ENCODE measurements around the gene NRROS.

The NRROS gene

DNA sequence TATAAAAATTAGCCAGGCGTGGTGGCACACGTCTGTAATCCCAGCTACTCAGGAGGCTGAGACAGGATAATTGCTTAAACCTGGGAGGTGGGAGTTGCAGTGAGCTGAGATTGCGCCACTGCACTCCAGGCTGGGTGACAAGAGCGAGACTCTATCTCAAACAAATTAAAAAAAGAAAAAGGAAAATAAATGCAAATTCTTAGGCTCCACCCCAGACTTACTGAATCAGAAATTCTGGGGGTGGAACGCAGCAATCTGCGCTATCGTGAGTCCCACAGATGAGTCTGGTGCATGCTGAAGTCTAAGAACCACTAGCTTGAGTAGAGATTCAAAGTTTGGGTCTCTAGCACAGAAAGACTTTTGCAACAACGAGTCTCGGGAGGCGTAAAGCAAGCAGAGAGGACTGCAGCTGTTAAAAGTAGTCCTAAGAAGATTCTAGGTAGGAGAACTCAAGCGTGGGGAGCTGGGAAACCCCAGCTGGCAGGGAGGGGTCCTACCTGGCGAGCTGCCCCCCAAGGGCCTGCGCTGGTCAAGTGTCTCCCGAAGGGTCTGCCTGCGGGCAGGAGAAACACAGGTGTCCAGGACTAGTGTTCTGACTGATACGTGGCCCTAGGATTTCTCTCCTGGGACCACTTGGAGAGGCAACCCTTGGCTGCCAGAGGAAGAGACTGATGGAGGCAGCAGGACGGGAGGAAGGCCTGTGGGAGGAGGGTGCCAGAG lies 50.6 kb downstream of the NRROS start:
- no peak for DNase-seq

DNA sequence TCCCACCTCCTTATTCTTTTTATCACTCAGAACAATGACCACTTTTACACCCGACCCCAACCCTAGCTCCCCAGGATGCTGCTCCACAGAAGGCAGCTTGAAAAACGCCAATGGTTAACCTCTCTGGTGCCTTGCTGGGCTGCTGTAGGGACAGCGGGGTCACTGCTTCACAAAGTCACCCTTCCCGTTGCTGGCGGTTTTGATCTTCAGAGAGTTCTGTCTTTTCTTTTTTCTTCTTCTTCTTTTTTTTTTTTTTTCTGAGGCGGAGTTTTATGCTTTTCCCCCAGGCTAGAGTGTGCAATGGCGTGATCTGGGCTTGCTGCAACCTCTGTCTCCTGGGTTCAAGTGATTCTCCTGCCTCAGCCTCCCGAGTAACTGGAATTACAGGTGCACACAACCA lies 51.9 kb downstream of the NRROS start:
- no peak for DNase-seq

DNA sequence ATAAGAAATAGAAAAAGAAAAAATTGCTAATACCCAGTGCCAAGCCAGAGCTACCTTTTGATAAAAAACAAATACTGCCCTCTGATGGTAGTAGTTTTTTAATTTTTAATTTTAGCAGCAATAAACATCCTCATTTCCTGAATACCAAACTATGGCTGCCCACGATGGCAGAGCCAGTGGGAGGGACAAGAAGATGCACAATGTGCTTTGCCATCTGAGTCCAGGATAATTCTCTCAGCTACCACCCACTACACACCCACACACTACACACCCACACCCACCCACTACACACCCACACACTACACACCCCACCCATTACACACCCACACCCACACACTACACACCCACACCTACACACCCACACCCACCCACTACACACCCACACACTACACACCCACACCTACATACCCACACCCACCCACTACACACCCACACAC lies 54.7 kb downstream of the NRROS start:
- peak; percentile 41 for DNase-seq

DNA sequence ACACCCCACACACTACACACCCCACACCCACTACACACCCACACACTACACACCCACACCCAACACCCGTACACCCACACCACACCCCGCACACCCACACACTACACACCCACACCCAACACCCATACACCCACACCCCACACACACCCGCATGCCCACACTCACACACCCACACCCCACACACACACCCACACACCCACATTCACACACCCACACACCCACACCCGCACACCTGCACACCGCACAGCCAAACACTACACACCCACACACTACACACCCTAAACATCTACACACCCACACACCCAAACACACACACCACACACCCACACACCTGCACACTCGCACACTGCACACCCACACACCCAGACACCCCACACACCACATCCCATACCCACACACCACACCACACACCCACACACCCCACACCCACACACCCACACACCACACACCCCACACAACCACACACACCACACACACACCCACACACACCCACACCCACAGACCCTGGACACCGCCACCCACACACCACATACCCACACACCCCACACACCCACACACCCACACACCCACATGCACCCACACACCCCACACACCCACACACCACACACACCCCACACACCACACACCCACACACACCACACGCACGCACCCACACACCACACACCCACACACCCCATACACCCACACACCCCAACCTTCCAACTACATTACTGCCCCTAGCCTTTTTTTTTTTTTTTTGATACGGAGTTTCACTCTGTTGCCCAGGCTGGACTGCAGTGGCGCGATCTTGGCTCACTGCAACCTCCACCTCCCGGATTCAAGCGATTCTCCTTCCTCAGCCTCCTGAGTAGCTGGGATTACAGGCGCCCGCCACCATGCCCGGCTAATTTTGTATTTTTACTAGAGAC lies 55.7 kb downstream of the NRROS start:
- no peak for DNase-seq

DNA sequence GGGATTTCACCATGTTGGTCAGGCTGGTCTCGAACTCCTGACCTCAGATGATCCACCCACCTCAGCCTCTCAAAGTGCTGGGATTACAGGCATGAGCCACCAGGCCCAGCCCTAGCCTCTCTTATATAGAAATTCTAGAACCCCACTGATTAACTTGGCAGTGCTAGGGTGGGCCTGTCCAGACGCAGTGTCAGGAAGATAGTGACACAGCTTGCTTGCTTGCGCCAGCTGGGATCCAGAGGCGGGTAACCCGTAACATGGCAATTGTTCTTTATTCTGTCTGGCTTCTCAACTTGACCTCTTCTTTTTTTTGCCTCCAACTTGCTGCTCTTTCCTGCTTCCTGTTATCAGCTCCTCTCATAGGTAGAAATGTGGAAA lies 56.3 kb downstream of the NRROS start:
- no peak for DNase-seq

DNA sequence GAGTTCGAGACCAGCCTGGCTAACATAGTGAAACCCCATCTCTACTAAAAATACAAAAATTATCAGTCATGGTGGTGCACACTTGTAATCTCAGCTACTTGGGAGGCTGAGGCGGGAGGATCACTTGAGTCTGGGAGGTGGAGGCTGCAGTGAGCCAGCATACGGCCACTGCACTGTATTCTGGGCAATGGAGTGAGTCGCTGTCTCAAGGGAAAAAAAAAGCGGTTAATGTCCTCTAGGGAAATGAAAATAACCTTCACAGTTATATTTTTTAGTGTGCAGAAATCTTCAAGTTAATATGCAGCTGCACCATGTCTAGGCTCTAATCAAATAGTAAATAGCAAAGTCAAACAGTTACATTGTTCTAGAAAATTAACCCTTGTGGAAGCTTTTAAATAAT lies 57.8 kb downstream of the NRROS start:
- DNase-seq, result no peak

DNA sequence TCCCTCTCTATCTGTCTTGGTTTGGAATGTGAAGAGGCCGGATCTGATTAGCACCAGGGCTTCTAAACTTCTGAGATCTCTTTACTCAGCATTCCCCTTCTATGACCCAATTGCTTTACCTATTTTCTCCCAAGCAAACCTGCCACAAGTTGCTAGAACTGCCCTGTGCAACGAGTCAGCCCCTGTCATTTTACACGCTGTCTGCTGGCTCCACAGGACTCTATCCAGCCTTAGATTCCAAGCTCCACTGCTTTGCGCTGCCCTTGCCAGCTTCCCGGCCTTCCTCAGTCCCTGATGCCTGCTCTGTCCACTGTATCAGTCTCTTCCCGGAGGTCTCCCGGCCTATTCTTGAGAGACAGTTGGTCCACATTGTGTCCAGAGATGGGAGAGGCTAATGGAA lies 60.3 kb downstream of the NRROS start:
- DNase-seq, result no peak

DNA sequence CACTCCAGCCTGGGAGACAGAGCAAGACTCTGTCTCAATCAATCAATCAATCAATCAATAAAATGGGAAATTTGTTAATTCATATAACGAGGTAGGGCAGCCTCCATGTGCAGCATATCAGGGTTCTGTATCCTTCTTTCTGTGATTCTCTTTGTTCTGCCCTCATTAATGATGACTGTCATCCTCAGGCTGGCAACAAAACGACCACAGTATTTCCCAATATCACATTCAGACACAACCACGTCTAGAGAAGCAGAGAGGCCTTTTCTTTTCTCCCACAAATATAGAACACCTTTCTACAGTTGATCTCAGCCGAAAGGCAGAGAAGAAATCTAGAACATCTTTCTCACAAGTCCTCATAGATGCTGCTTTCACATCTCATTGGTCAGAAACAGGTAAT lies 61.3 kb downstream of the NRROS start:
- no peak for DNase-seq

DNA sequence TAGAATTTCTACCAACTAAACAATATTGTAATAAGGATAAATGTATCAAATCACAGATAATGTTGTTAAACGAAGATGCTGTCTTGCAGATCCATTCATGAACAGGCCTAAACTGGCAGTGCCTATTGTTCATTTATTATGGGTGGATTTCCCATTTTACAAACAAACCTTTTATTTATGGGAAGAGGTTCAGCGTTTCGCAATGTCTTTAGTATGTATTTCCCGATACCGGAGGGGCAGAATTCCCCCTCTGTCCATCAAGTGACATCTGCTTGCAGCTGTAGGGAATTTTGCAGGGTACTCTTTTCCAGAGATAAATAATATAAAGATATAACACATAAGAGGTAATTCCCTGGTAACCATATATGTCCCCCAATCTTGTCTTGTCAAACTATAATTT lies 66.8 kb downstream of the NRROS start:
- DNase-seq, result no peak

DNA sequence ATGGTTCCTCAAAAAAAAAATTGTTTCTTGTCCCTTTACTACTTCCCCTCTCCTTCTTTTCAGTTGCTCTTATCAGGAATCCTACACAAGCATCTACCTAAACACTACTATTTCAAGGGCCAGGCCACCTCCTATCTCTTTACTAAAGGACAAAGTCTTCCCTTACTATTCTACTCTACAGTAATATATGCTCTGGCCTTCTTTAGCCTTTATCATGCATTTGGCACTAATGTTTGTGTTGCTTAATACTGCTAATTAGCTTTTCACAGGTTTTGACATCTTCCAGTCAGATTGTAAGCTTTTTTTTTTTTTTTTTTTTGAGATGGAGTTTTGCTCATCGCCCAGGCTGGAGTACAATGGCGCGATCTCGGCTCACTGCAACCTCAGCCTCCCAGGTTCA lies 67.2 kb downstream of the NRROS start:
- DNase-seq, result no peak

DNA sequence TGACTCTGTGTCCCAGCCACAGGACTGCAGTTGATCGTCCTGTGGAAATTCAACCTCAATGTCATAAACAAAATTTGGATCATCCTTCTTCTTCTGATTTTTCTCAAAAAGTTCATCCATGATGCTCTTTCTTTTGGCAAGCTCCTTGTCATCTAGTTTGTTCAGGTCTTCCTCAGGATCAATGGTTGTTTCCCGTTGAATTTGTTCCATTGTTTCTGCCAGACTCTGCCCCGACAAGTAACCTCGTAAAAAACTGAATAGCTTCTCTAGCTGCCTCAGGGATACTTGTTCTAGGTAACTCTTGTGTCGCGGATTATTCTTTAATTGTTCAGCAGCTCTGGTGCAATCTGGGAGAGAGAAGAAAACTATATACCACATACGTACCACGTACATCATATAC lies 68.1 kb downstream of the NRROS start:
- DNase-seq, result no peak

DNA sequence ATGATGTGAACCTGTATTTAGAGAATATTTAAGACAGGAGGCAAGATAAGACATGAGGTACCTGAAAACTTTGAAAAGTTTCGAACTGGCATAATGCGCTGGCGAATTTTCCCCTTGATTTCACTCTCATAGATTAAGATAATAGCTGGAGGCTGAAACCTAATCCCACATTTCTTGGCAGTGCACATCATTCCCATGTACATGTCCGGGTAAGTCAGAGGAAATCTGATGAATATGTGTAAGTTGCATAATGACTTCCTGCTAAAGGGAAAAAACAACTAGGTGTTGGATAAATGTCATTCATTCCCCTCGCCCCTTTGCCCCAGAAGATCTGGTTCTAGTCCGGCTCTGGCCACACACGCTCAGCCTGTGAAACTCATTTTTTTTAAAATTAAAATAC lies 69.0 kb downstream of the NRROS start:
- DNase-seq, result no peak
